ENCODE measurements around the gene UBE2O. TPM values are rescaled to one million over a fixed set of nuclear protein-coding genes. Genes with fewer than 3 reads are reported as not detected.

The UBE2O gene
- total RNA-seq, 2 donors from 2014 or later: 19.5 to 21.8 TPM

- Histone ChIP-seq H3K36me3 (peaks cover 14% of the 10 kb centered on the region), H3K9me3 (no peaks in the 10 kb centered on the region), H3K27ac (no peak overlapping the region), H3K27me3 (no peaks in the 10 kb centered on the region), H3K4me3 (no peak overlapping the region), H3K4me1 (peaks cover 0 to 7% of the 10 kb centered on the region in 2 donors)
- no peak for DNase-seq (ENCODE audit: low spot score)
- TF ChIP-seq CTCF (IDR thresholded peaks at IDR 0.05): no peak
These were observed 23.8 kb upstream of the UBE2O start for GRCh38 chr17:76476736-76477135.

GRCh38 chr17:76475302-76475701 lies 22.4 kb upstream of the UBE2O start:
- H3K36me3 ChIP-seq: peaks cover 14% of the 10 kb centered on the region
- H3K4me1 ChIP-seq: peaks cover 0 to under 1% of the 10 kb centered on the region in 2 donors
- H3K27ac ChIP-seq: no peak overlapping the region
- no peaks in the 10 kb centered on the region for H3K27me3 ChIP-seq
- TF ChIP-seq CTCF (IDR thresholded peaks at IDR 0.05): no peak
- no peak for DNase-seq (ENCODE audit: low spot score)
- no peaks in the 10 kb centered on the region for H3K9me3 ChIP-seq
- H3K4me3 ChIP-seq: no peak overlapping the region

- Histone ChIP-seq H3K4me1 (no peaks in the 10 kb centered on the region), H3K27ac (no peak overlapping the region), H3K27me3 (no peaks in the 10 kb centered on the region), H3K4me3 (no peak overlapping the region), H3K9me3 (no peaks in the 10 kb centered on the region), H3K36me3 (peaks cover 14% of the 10 kb centered on the region)
- no peak for TF ChIP-seq CTCF (IDR thresholded peaks at IDR 0.05)
- no peak for DNase-seq (ENCODE audit: low spot score)
These were observed 21.9 kb upstream of the UBE2O start for GRCh38 chr17:76474894-76475293.

GRCh38 chr17:76474238-76474637 lies 21.3 kb upstream of the UBE2O start:
- Histone ChIP-seq H3K4me1 (peaks cover 0 to 6% of the 10 kb centered on the region in 2 donors), H3K27me3 (no peaks in the 10 kb centered on the region), H3K27ac (no peak overlapping the region), H3K36me3 (peaks cover 14% of the 10 kb centered on the region), H3K4me3 (no peak overlapping the region), H3K9me3 (no peaks in the 10 kb centered on the region)
- no peak for TF ChIP-seq CTCF (IDR thresholded peaks at IDR 0.05)
- DNase-seq (ENCODE audit: low spot score): no peak

- peaks cover 14% of the 10 kb centered on the region for H3K36me3 ChIP-seq
- no peak for DNase-seq (ENCODE audit: low spot score)
- TF ChIP-seq CTCF (IDR thresholded peaks at IDR 0.05): peak in 1 of 2 donors; percentile 18
These were observed 20.6 kb upstream of the UBE2O start for GRCh38 chr17:76473541-76473985.

GRCh38 chr17:76472726-76473125 lies 19.8 kb upstream of the UBE2O start:
- Histone ChIP-seq H3K4me3 (no peak overlapping the region), H3K27ac (no peak overlapping the region), H3K27me3 (no peaks in the 10 kb centered on the region), H3K4me1 (peaks cover 0 to 6% of the 10 kb centered on the region in 2 donors), H3K36me3 (peaks cover 14% of the 10 kb centered on the region), H3K9me3 (no peaks in the 10 kb centered on the region)
- TF ChIP-seq CTCF (IDR thresholded peaks at IDR 0.05): no peak
- DNase-seq (ENCODE audit: low spot score): no peak

More at GRCh38 chr17:76473541-76473985, 20.6 kb upstream of the UBE2O start:
- Histone ChIP-seq H3K27ac (no peak overlapping the region), H3K4me3 (no peak overlapping the region), H3K27me3 (no peaks in the 10 kb centered on the region), H3K9me3 (no peaks in the 10 kb centered on the region), H3K4me1 (peaks cover 0 to 6% of the 10 kb centered on the region in 2 donors)
